CD4-positive, alpha-beta T cell treated with Interleukin-17A for 4 hours (primary cell): Measurements from ENCODE around the gene EFNA5.

Experiments
- DNase-seq: peaks from one replicate; pipeline ENCODE4 v3.0.0-alpha.2; 2020; ENCODE audit warnings: mixed read lengths

EFNA5 gene

DNA sequence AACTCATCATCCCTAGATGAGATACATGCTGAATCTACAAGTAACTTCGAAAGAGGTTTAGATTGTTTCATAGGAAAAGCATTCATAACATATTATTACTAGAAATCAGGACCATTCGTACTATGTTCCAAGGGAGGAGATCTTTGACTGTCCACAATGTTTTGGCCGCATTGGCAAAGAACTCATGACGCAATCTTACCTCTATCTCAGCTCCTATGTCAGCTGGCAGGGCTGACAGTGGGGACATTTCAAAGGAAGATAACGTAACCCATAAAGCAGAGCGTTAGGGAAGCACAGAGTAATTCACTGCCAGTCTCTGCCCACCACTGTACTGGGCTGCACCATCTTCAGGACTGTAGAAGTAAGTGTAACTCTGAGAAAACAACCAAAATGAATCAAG, 69.7 kb downstream of the EFNA5 start:
- DNase-seq, result no peak

DNA sequence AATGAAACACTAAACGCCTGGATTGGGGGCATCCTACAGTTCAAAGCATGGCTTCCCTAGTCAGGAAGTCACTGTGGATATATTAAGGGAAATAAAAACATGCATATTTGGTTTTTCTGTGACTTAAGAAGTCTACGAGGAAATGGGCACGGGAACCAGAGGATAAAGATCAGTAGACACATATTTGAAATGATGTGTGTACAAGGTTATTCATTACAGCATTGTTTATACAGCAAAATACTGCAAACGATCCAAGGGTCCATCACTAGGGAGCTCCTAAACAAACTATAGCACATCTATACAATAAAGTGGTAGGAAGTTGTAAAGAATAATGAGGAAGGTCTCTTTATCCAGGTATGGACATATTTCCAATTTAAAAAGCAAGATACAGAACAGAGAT, 71.8 kb downstream of the EFNA5 start:
- DNase-seq, result no peak

DNA sequence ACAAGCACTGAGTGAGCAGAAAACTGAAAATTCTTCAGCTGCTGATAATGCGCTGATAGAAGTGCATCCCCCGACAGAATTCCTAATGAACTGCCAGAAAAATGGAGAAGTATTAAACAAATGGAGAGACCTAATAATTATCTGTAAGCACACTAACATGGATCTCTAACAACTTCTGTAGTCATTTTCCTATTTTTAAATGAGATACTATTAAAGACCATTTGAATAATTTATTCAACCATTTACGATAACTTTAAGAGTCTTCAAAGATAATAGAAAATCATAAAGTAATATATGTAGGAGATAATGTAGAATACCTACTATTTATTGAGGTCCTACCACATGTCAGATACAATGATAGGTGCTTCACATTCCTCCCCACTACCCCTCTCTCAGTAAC, 72.9 kb downstream of the EFNA5 start:
- no peak for DNase-seq

DNA sequence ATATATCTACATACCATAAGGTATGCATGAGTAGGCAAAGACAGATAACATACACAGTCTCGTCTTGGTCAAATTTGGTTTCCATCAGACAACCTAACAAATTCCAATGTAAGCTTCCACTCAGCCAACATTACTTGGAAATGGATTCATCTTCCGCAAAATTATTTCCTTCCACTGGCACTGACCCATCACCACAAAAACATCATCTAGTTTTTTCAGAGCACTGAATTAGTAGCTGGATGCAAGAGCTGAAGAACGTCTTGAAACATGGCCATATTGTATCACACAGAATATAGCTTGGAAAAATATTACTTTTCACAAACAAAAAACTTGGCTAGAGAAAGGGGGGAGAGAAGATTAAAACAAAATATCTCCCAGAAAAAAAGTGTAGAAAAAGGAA, 73.5 kb downstream of the EFNA5 start:
- no peak for DNase-seq

DNA sequence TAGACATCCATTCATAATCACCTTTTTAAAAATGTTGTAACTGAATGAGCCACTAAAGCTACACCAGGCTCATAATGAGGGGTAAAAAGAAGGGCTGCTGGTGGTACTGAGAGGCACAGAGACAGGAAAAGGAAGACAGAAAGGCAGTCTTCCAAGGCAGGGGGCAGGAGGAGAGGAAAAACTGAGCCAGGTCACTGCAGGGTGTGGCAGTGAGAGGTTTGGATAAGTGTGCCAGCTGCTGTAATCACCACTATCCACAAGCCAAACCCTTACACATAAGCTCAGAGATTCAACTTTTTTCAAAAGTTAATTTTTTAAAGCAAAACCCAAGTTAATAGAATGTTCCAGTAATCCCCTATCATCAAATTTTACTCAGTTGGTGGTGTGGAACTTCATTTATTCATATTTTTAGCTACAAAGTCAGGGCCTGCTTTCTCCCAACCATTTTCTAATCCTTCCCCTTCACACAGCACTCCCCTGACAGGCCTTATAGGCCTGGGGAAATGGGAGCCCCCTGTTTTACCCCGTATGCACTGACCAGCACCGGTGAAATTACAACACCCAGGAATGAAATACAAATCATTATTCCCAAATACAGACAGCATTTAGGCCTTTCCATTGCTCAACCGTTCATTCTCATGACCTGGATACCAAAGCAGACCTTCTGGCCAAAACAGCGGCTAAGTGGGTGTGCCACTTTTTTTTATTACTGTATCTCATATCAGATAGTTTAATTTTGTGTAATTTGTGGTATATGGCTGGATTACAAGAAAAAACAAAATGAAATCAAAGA, 76.3 kb downstream of the EFNA5 start:
- DNase-seq, result no peak

DNA sequence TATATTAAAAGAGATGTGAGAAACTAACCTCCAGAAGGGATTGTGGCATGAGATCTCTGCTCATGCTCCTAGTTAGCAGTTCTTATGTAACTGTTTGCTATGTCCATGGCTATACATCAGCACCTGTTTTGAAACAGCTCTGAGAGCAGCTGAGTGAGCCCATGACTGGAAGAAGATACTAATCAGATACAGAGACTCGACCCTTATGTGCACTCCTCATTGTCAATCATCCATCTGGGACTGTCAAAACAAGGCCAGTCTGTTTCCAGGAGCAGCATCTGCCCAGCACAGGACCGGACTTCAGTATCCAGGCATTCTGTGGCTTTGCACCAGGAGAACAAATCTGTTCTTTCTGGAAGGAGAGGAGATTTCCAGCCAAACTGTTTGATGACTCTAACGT, 77.7 kb downstream of the EFNA5 start:
- DNase-seq, result no peak

DNA sequence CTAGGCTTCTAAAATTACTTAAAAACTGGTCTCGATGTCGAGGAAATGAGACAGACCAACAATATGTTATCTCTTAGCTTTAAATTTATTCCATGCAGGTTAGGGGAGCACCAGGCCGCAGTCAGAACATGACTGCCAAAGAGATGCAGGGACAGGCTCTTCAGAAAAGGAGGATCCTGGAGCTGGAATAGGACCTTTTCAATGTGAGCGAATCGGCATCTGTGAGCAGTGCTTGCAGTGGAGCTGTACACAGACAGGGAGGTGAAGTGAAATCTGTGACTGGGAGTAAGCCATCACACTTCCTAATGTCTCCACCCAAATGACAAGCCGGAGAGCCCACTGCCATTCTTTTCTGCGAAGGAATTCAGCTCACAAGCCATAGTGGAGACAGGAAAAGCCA, 78.2 kb downstream of the EFNA5 start:
- DNase-seq, result no peak

DNA sequence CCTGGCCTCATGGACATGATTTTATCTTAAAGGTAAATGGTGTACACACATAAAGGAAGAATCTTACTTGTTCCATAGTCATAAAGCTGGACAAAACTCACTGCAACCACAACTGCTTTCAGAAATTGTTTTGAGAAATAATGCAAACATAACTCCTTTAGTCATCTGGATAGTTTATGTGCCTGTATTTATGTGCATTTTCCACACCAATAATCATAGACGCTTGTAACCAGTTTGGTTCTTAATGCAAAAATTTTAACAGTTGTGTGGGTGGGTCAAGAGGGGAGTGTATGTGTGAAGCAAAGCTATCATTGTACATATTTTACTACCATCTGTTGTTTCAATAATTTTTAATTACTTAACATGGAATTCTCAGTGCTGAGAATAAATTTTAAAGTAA, 80.1 kb downstream of the EFNA5 start:
- no peak for DNase-seq

DNA sequence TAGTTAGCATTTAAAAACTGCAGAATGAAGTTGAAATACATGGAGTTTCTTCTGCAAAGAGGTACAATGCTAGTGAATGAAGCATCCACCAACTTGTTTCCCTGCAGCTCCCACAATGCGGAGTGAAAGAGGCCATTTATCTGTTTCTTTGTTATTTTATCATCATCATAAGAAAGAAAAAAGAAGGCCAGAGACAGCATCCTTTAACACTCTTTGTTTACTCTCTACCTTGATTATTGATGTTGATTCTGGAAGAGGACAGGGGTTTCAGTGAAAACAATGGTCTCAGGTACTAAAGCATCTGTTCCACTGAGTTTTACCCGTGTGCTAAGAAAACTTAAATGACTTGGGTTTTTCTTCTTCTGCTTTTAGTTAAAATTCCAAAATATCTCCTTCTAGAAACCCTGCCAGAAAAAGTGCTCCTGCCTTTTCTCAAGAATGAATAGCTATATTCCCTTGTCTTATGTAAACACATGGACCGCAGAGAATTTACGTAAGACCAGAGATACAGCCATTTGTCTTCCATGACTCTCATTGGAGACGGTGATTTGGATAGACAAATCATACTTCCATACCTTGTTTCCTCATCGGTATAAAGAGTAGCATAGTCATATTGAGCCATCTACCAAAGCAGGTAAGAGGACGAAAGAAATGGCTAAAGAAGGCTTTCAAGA, 81.1 kb downstream of the EFNA5 start:
- DNase-seq, result no peak

DNA sequence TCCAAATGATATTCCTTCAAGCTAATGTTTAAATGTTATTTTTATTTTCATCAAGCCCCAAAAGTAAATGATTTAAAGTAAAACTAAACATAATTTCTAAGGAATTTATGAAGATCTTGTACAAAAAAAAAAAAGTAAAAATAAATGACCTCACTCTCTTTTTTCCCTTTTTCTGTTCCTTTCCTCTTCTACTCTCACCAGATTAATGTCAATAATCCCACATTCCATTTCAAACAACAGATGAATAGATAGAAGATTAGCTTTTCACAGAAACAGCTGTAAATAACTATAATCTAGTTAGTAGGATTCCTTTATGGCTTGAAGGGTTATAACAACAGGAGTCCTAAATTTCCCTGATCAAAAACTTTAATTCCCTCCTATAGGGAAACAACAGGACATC, 88.1 kb downstream of the EFNA5 start:
- no peak for DNase-seq

DNA sequence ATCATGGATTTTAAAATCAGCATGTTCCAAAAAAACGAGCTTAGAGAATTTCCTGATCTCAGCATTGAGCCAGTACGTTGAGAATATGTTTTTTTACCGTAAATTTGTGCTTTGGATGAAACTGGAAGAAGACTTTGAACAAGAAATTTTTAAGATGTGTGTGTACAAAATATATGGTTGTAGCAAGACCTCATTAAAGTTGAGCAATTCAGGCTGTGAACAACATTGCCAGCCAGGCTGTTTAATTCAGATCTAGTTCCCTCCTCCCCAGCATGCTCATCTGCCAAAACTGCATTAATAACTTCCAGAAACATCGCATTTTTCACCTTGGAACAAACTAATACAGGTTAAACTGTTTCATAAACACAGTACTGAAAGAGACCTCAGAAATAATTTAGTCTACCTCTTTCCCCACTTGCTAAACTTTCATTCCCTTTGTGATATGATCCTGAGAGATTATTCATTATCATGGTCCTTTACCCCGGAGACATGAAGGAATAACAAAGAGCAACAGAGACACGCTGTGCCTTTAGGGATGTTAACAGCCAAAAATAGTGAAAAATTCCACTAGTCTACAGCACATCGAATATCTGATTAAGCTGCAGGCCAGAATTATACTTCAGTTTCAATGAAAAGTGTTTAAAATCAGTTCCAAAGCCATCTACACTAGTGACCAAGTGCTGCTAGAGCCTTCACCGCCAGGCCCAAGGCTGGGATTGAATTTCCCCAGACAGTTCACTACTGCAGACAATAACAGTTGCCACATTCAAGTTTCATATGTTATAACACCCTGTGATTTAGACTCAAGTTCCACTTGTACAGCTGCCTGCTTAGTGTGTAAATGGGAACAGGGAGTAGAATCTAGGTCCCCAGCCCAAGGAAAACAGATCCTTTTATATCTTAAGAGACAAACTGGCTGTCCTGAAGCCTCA, 89.6 kb downstream of the EFNA5 start:
- DNase-seq, result no peak

DNA sequence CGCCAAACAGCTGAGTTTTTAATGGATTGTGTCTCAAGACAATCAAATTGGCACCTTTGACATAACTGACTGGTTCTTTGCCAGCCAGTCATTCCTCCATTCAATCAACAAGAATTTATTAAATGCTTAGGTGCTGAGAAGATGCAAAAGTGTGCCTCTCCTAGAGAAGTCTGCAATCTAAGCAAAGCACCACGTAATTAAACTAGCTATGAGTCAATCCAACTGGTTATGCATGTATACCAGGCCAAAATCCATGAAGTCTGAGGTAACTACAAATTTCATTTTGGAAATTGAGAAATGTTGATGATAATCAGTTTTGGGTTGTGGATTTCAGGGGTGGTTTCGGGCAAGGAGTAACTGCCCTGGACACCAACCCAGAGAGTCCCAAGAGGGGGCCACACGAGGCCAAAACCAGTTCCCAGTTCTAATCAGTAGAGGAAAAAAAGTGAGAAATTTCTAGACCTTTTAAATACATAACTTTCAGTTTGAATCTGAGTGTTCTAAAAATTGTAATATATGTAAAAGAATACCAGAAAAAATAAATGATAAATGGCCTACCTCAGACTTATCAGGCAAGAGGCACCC, 92.6 kb downstream of the EFNA5 start:
- DNase-seq, result no peak

DNA sequence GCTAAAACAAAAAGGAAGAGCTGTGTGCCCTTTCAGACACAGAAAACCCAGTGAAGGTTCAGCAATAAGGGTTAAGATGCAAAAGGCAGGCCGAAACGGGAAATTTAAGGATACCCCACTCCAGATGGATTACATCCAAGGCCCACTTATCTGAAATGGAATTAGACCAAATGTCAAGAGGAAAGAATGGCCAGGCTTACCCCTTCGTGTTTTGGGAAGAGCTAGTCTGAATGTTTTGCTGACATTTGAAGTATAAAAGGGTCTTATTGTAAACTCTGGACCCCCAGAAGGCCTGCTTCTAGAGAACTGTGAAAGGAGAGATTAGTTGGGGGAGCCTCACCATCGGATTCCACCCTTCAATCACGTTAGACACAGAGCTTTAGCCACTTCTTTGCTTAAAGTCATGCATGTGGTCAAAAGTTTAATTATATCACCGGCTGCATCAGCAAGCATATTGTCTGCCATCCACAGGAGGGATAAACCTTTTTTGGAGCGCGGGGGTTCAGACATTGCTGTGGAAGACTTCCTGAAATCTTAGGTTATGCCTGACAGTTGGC, 93.3 kb downstream of the EFNA5 start:
- DNase-seq, result no peak

DNA sequence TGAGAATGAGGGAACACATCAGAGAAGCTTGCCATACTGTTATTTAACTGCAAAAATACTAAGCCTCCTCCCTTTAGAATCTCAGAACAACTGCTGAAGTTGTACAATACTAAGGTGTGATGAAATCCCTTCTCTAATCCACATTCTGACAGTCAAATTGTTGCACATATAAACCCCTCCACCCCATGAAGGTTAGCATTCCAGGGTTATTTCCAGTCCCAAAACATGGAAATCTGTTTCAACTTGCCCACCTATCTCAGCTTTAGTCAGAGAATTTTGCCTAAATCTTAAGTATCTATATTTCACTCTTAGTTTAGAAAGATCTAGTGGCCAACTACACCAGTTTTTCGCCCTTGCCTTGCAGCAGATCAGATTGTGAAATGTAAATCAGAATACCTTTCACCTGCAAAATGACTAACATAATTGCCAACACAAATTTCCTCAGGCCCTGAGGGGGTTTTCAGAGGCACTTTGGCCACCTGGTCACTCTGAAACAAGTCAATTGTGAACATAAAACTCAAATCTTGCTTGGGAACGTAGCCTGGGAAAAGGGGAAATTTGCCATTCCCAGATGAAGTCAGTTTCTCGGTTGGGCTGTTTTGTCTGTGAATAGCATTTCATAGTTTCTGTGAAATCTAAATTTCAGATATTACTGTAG, 93.9 kb downstream of the EFNA5 start:
- DNase-seq, result no peak

DNA sequence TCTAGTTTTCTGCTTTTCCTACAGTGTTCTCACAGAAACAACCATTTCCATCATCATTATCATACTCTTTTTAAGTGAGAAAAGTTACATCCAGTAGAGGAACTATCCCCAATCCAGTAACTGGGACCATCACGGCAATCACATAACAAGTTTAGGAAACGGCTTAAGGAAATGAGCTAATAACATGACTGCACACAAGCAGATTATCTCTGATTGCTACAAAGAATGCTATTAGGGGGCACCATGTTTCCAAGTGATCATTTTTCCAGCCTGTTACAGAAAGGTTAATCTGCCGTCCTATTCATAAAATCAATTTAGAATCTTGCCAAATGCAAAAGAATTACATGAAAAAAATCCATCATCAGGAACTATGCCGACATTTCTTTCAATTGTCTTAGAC, 94.6 kb downstream of the EFNA5 start:
- DNase-seq, result no peak

DNA sequence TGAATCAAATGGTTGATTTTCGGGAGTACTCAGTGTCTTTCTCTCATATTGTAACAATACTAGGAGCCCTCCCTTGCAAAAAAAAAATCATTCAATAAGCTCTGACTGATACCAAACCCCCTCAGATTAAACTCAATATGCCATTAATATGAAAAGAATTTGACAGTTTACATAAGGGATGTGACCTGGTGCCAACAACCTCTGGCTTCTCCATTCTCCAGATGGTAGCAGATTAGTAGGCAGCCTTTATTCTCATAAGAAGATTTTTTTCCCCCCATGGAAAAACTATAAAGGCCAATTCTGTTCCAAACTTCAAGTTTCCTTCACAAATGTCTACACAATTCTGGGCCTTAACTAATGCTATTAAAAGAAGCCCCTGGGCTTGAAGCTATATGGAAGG, 96.5 kb downstream of the EFNA5 start:
- no peak for DNase-seq

DNA sequence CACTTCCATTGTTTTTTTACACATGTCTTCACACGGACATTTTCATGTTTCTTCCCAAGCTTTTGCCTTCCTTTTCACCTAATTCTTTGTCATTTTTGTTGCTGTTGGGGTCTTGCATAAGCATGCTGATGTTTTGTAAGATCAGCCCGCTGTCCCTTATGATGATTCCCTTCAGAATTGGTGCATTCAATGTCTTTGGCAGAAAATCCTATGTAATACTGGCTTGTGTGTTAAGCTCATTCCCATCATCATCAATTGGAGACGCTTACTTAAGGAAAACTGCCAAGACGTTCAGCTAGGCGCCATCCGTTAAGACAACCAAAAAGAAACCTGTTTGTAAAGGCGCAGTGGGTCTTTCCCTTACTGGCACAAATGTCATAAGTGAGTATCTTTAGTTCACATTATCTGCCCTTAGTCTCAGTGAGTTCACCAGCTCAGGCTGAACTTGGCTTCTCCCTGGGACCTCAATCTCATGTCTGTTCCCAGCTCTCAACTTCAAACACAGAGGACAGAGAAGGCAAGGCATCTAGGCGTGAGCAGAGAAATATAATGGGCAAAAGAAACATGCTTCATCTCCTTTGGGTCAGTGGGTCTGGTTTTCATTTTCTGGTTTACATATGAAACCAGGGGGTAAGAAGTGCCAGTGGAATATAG, 97.9 kb downstream of the EFNA5 start:
- DNase-seq, result no peak

DNA sequence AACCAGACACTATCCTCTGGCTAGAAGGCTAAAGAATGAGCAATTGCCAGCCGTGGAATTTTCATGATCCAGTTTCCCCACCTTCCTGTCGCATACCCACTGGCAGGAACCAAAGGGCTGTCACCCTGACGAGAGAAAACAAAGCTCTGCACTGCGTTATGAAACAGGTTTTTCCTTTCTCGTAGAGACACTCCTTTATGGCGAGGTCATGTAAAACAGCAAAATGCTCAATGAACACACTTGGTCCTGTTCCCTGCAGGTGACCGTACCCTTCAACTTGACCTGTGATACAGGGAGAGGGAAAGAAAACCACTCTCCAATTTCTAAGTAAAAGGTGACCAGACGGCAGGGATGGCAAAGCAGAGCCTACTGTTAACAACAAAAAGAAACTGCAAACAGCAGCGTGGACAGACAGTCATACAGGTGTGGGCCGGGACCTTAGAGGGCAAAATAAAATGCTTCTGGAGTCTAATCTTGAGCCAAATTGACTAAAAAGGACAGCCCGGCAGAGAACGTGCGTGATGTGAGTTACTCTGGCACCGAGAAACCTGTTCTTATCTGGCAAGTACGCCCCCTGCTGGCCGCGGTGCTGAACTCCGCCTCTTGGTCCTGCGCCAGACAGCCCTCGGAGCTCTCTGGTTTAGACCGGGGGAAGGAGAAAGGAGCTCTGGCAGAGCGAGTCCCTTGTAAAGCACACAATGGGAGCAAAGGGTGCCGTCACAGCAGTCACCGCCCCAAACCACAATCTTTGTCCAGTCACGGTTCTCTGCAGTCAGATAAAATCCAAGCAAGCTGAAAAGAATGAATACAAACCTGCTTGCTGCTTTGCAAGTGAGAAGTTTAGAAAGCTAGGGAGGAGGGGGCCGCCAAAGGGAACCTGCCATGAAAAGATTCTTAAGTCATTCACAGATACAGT, 98.9 kb downstream of the EFNA5 start:
- peak; percentile 86 for DNase-seq

DNA sequence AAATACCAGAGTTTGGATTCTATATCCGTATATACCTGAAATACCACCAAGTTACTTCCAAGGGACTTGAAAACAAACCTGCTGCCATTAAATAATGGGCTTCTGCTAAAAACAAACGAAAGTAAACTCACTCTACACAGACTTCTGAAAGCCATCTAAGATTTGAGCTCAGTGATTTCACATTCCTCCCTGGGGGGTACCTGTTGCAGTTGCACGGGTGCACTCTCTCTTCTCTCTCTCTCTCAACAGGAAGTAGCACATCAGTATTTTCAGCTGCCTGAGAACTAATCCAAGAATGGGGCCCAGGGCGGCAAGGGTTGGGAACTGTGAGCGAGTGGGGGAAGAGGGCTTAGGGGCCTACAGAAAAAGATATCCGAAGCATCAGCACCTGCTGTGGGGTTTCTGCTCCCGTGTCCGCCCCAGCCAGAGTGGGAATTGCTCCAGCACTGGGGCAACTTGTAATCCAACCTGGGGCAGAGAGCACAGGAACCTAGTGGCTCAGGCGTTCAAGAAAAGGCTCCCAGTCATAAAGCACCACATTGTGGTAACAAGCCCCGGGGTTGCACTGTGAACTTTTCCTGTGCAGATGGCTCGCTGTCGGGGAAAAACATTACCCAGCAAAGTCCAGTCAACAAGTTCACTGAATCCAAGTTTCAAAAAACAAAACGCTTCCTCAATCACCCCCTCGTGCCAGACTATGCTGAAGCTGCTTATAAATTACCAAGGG, 99.8 kb downstream of the EFNA5 start:
- peak; percentile 18 for DNase-seq

DNA sequence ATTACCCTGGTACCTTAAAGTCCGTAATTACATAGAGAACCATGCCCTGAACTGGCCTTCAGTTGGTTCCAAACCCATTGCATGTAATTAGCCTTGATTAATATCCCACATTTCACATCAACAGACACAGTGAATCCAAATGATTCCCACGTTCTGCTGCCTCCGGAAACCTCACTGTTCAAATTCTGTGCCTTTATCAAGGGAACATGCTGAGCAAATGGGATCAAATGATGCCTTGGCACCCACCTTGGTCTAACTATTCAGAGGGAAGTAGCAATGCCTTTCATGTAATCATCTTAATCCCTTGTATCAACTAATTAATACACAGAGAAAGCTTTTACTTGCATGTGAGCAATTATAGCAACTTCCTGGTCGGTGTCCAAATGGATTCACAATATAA, 100.6 kb downstream of the EFNA5 start:
- no peak for DNase-seq
